Measurements from ENCODE around the gene SLC3A2. TPM values are rescaled to one million over a fixed set of nuclear protein-coding genes. Genes with fewer than 3 reads are reported as not detected.
A peak's percentile ranks its signal among the peaks of the same experiment; 100 is the strongest.

SLC3A2 gene
- total and polyA plus RNA-seq, 2 experiments from 2014 or later, result 79.2 to 93.8 TPM

DNA sequence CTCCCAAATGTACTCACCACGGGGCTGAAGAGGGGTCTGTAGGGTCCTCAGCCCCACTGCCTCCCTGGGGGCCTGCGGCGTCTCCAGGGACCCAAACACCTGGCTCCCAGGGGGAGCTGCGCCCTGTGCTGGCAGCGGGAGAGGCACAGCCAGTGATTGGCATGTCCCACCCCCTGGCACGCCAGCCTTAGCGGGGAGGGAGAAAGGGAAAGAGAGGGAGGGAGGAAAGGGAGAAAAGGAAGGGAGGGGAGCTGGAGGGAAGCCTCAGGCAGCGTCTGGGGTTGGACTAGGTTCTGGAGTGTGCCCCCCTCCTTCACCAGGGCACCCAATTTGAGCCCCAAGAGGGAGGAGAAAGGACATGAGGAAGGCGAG, 40.5 kb downstream of the SLC3A2 start, which contains the start of gene CHRM1:
TSS of gene CHRM1 (minus strand) at position 163 of the 372 bp plus-strand sequence. CDS start 10,263 bp downstream, outside the sequence.
- peaks cover 39% of the 10 kb centered on the region for H3K4me1 ChIP-seq (ENCODE audit: low read depth)
- H3K36me3 ChIP-seq, result no peaks in the 10 kb centered on the region
- TF ChIP-seq, protein P1, sequence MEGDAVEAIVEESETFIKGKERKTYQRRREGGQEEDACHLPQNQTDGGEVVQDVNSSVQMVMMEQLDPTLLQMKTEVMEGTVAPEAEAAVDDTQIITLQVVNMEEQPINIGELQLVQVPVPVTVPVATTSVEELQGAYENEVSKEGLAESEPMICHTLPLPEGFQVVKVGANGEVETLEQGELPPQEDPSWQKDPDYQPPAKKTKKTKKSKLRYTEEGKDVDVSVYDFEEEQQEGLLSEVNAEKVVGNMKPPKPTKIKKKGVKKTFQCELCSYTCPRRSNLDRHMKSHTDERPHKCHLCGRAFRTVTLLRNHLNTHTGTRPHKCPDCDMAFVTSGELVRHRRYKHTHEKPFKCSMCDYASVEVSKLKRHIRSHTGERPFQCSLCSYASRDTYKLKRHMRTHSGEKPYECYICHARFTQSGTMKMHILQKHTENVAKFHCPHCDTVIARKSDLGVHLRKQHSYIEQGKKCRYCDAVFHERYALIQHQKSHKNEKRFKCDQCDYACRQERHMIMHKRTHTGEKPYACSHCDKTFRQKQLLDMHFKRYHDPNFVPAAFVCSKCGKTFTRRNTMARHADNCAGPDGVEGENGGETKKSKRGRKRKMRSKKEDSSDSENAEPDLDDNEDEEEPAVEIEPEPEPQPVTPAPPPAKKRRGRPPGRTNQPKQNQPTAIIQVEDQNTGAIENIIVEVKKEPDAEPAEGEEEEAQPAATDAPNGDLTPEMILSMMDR (IDR thresholded peaks at IDR 0.05; ENCODE audit: low read depth, low read length), result no peak
- no peaks in the 10 kb centered on the region for H3K9me3 ChIP-seq (ENCODE audit: low read depth)
- H3K27me3 ChIP-seq, result peaks cover 24% of the 10 kb centered on the region
- DNase-seq (ENCODE audit: low read depth in 1 of 2, low spot score in 1 of 2), result no peak
- H3K4me3 ChIP-seq, result no peak within 1 kb of the TSS
- peak within 1 kb of the TSS; percentile 78 for H3K27ac ChIP-seq

DNA sequence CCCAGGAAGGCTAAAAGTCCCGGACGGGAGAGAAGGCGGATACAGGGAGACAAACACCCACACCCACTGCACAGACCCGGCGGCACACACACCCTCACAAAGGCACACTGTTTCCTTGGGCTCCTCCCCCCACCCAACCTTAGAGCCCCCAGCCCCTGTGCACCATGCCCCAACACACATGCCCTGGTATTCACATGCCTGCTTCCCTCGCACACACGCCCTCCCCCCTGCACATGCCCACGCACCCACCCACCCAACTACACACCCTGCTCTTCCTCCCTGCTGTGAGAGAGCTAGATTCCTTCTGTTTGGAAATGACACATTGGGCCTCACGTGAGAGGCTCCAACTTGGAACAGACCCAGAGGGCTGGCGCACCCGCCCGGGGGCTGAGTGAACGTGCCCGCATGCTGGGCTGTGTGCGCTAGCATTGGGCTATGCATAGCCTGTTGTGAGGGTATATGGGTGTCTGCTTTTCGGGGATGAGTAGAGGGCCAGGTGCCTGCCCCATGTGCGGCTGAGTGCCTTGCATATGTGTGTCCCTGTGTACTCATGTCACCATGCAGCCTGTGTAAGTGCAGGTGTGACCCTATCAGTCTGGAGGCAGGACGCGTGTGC, 41.0 kb downstream of the SLC3A2 start:
- Histone ChIP-seq H3K9me3 (ENCODE audit: low read depth) (no peaks in the 10 kb centered on the region), H3K27me3 (peaks cover 29% of the 10 kb centered on the region), H3K27ac (peak overlapping the region; percentile 78), H3K36me3 (no peaks in the 10 kb centered on the region), H3K4me3 (no peak overlapping the region), H3K4me1 (ENCODE audit: low read depth) (peaks cover 41% of the 10 kb centered on the region)
- peak in 1 of 2 donors; percentile 36 for DNase-seq (ENCODE audit: low read depth in 1 of 2, low spot score in 1 of 2)
- TF ChIP-seq, protein P1 (IDR thresholded peaks at IDR 0.05; ENCODE audit: low read depth, low read length), result no peak

DNA sequence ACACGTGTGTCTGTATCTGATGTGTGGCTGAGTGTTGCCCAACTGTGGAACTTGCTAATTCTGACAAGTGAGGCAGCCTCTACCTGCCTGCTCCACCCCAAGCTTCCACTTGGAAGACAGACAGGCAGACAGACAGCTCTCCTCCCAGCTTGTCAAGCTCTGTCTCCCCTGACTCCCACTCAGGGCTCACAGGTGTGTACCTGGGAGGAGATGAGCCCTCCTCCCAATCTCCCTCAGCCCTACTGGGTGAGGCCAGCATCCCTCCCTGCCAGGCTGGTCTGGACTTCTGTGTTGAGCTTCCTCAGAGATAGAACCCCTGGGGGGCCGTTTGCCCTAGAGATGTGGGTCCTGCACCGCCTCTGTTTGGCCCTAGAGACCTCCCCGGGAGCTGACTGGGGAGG, 41.5 kb downstream of the SLC3A2 start:
- peaks cover 34% of the 10 kb centered on the region for H3K27me3 ChIP-seq
- no peak overlapping the region for H3K27ac ChIP-seq
- H3K9me3 ChIP-seq (ENCODE audit: low read depth), result no peaks in the 10 kb centered on the region
- no peak for DNase-seq (ENCODE audit: low read depth in 1 of 2, low spot score in 1 of 2)
- H3K4me3 ChIP-seq, result no peak overlapping the region
- TF ChIP-seq, protein P1 (IDR thresholded peaks at IDR 0.05; ENCODE audit: low read depth, low read length), result no peak
- no peaks in the 10 kb centered on the region for H3K36me3 ChIP-seq
- H3K4me1 ChIP-seq (ENCODE audit: low read depth), result peaks cover 41% of the 10 kb centered on the region

DNA sequence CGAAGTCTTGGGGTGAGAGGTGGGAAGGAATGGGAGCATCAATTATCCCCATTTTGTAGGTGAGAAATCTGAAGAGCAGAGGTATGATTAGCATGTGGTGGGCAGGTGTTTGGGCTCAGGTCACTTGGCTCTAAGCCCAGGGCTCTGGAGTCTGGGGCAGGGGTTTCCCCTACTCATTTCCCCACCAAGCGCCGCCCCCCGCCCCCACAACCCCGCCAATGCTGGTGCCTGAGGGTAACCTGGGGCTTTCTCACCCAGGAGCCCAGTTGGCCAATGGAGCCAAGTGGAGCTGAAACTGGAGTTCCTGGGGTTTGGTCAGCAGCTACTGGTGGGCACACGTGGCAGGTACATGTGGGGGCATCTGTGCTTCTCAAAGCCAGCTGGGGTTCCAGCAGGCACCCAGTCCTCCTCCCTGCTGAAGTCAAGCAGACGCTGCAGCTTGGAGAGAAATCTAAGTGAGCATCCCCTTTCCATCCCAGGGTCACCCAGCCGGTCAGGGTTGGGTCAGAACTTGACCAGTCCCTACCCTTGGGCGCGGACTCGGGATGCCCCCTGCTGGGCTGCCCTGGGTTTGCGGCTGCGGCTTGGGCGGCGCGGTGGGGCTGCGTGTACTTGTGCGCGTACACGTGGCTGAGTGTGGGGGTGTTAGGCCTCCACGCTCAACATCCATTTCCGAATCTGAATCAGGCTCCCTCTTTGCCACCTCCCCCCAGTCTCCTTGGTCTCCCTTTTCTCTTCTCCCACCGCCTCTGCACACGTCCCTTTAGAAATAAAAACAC, 42.1 kb downstream of the SLC3A2 start:
- peaks cover 41% of the 10 kb centered on the region for H3K4me1 ChIP-seq (ENCODE audit: low read depth)
- no peaks in the 10 kb centered on the region for H3K36me3 ChIP-seq
- no peak overlapping the region for H3K27ac ChIP-seq
- TF ChIP-seq, protein P1 (IDR thresholded peaks at IDR 0.05; ENCODE audit: low read depth, low read length), result peak; percentile 63
- peaks cover 40% of the 10 kb centered on the region for H3K27me3 ChIP-seq
- H3K9me3 ChIP-seq (ENCODE audit: low read depth), result no peaks in the 10 kb centered on the region
- DNase-seq (ENCODE audit: low read depth in 1 of 2, low spot score in 1 of 2), result peak in 1 of 2 donors; percentile 30
- H3K4me3 ChIP-seq, result no peak overlapping the region

DNA sequence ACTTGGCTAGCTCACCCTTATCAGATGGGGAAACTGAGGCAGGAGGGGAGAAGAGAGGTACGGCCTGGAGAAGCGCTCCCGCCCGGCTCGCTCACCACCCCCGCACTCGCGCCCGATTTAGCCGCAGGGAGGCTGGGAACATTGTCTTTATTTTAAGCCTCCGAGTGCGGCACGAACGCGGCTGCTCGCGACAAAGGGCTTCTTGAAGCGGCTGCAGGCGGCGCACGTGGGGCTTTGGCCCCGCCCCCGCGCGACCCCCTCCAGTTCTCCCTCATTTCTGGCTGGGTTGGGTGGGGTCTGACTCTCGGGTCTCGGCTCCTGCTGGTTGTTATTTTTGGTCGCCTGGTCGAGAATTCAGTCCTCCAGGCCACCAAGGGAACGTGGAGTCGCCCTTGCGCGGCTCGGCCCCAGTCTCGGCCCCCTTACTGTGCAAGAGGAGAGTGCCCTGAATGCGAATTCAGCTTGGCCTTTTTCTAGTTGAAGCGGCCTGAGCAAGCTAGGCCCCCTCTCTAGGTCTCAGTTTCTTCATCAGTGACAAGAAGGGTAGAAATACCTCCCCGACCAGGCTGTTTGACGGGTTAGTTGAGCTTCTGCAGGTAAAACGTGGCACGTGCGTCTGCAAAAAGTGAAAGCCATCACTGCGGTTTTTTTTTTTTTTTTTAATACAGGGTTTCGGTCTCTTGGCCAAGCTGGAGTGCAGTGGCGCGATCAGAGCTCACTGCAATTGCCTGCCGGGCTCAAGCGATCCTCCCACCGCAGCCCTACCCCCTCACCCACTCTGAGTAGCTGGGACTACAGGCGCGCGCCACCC, 43.1 kb downstream of the SLC3A2 start:
- DNase-seq (ENCODE audit: low read depth in 1 of 2, low spot score in 1 of 2), result peak in 1 of 2 donors; percentile 52
- TF ChIP-seq, protein P1 (IDR thresholded peaks at IDR 0.05; ENCODE audit: low read depth, low read length), result peak; percentile 3
- no peak overlapping the region for H3K4me3 ChIP-seq
- no peaks in the 10 kb centered on the region for H3K36me3 ChIP-seq
- no peak overlapping the region for H3K27ac ChIP-seq
- no peaks in the 10 kb centered on the region for H3K9me3 ChIP-seq (ENCODE audit: low read depth)
- H3K27me3 ChIP-seq, result peaks cover 45% of the 10 kb centered on the region
- H3K4me1 ChIP-seq (ENCODE audit: low read depth), result peaks cover 46% of the 10 kb centered on the region

All from cardiac muscle cell (in vitro differentiated cells and primary cell).